ACHN (cell line): Measurements from ENCODE around the gene C4orf46.
"Not testable (repeated sequence)": the region's sequence is repeated elsewhere in the genome, so short reads cannot be mapped to it uniquely, and the experiment has no call there.

Experiments
- DNase-seq: peaks from one replicate; pipeline ENCODE4 v3.0.0-alpha.2; 2015
- in situ Hi-C: cut with HindIII; loops from 2 replicates; pipeline ENCODE4 v1.10.0; 2017; ENCODE audit warnings: low sequenced_read_pairs, low pct_ligation_motif_present, low pct_unique_long_range_greater_than_20kb

The C4orf46 gene

GRCh38 chr4:158671665-158671914 is at the start of gene C4orf46:
Gene C4orf46 (minus strand): TSS chr4:158671887. CDS start chr4:158671801, 86 bp downstream.
- in situ Hi-C loops: no loop called here
- no peak for DNase-seq

- in situ Hi-C loops: no loop called here
- DNase-seq: no peak
Measured at GRCh38 chr4:158715802-158716201, 44.1 kb upstream of the C4orf46 start.

- in situ Hi-C loops: no loop called here
- DNase-seq: no peak
Measured at GRCh38 chr4:158714937-158715336, 43.2 kb upstream of the C4orf46 start.

GRCh38 chr4:158712622-158713021 is 40.9 kb upstream of the C4orf46 start:
- in situ Hi-C loops, DNase-seq: not testable (repeated sequence)

- DNase-seq: no peak
- in situ Hi-C loops: no loop called here
Measured at GRCh38 chr4:158710814-158711213, 39.1 kb upstream of the C4orf46 start.

- no peak for DNase-seq
- in situ Hi-C loops: no loop called here
Measured at GRCh38 chr4:158704274-158704673, 32.6 kb upstream of the C4orf46 start.

- DNase-seq: no peak
- in situ Hi-C loops: no loop called here
Measured at GRCh38 chr4:158688813-158689212, 17.1 kb upstream of the C4orf46 start.

- in situ Hi-C loops: no loop called here
- DNase-seq: no peak
Measured at GRCh38 chr4:158682066-158682465, 10.4 kb upstream of the C4orf46 start.

- no peak for DNase-seq
- in situ Hi-C loops: no loop called here
Measured at GRCh38 chr4:158681629-158682028, 9.9 kb upstream of the C4orf46 start.

GRCh38 chr4:158678767-158679166 is 7.1 kb upstream of the C4orf46 start:
- DNase-seq: no peak
- in situ Hi-C loops: no loop called here

GRCh38 chr4:158676076-158676475 is 4.4 kb upstream of the C4orf46 start:
- in situ Hi-C loops: no loop called here
- no peak for DNase-seq

GRCh38 chr4:158673633-158674032 is 1.9 kb upstream of the C4orf46 start:
- in situ Hi-C loops: no loop called here
- DNase-seq: no peak

GRCh38 chr4:158671915-158672806 is 474 bp upstream of the C4orf46 start, which contains the start of gene ETFDH:
Gene ETFDH (plus strand): TSS chr4:158672296. CDS start chr4:158672457, 161 bp downstream.
- in situ Hi-C loops: no loop called here

GRCh38 chr4:158670975-158671664 is 567 bp downstream of the C4orf46 start:
- in situ Hi-C loops: no loop called here
- peak; percentile 65 for DNase-seq

More at GRCh38 chr4:158671915-158672806, 474 bp upstream of the C4orf46 start, which contains the start of gene ETFDH:
- DNase-seq: peak; percentile 98

- DNase-seq: no peak
Measured at GRCh38 chr4:158669310-158669709, 2.4 kb downstream of the C4orf46 start.

GRCh38 chr4:158667651-158668198 is 4.0 kb downstream of the C4orf46 start:
- in situ Hi-C loops: no loop called here
- peak; percentile 53 for DNase-seq

More at GRCh38 chr4:158669310-158669709, 2.4 kb downstream of the C4orf46 start:
- in situ Hi-C loops: no loop called here

- no peak for DNase-seq
- in situ Hi-C loops: no loop called here
Measured at GRCh38 chr4:158666892-158667291, 4.8 kb downstream of the C4orf46 start.

GRCh38 chr4:158664806-158665205 is 6.9 kb downstream of the C4orf46 start:
- in situ Hi-C loops: no loop called here
- no peak for DNase-seq
